ENCODE results near the gene KIF5A.
A peak's percentile ranks its signal among the peaks of the same experiment; 100 is the strongest.

Gene KIF5A

DNA sequence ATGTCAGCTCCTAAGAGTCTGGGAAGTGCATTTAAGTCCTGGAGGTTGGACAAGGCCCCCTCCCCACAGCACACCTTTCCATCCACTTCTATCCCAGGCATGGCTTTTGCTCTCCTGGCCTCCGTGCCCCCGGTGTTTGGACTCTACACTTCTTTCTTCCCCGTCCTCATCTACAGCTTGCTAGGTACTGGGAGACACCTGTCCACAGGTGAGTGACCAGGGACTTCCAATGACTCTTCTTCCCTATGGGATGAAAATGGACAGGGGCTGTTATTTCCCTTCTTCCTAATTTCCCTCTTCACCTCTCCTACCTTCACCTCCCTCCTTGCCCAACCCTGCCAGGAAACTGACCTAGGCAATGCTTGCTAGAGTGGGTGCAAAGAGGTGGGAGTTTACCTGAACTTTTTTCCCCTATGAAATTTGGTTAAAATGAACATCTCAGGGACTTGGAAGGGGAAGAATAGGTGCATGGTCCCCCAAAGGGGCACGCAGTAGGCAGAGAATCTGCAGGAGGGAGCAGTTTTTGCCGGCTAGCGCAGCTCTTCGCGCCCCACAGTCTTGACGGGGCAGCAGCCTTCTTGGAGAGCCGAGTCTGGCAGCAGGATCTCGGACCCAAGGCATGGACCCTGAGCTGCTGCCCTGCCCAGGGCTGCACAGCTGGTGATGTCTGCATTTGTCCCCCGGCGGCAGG, 70.5 kb downstream of the KIF5A start:
- DNase-seq (ENCODE audit: low spot score), result no peak

DNA sequence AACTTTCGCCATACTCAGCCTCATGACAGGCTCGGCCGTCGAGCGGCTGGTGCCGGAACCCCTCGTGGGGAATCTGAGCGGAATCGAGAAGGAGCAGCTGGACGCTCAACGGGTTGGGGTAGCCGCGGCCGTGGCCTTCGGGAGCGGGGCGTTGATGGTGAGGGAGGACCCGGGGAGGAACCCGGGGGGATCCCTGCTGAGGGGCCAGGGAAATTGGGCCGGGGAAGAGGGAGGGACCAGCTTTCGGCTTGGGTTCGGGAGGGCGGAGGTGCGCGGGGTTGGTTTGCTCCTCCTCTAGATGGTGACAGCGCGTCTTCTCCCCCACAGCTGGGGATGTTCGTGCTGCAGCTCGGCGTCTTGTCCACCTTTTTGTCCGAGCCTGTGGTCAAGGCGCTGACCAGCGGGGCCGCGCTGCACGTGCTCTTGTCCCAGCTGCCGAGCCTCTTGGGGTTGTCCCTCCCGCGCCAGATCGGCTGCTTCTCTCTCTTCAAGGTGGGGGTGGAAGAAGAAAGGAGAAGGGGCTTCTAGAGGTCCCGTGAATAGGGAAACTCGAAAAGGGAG, 71.2 kb downstream of the KIF5A start:
- DNase-seq (ENCODE audit: low spot score), result no peak

DNA sequence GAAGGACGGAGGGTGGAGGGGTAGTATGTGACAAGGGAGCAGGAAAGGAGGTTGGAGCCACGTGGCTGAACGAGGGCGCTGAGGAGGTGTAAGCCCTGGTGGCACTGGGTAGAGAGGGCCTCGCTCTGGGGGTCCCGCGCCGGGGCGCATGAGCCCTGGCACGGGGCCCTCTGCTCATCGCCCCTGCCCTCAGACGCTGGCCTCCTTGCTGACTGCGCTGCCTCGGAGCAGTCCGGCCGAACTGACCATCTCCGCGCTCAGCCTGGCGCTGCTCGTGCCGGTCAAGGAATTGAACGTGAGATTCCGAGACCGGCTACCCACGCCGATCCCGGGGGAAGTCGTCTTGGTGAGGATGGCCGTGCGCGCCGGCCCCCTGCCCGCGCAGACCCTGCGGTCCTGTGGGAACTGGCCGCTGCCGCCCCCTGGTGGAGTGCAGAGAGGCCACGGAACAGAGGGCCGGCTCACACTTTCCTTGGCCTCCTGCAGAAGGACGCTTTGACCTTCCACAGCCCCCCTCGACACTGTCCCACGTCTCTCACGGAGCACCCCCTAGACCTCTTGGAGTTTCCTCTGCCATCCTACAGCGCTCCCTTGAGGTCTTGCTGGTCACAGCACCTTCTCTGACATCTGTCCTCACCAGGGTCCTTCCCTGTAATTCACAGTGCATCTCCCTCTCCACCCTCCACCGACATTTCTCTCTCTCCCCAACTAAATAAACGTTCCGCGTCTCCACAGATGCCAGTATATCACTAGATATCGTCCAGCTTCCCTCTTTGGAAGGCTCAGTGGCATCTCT, 71.9 kb downstream of the KIF5A start:
- peak; percentile 46 for DNase-seq (ENCODE audit: low spot score)

DNA sequence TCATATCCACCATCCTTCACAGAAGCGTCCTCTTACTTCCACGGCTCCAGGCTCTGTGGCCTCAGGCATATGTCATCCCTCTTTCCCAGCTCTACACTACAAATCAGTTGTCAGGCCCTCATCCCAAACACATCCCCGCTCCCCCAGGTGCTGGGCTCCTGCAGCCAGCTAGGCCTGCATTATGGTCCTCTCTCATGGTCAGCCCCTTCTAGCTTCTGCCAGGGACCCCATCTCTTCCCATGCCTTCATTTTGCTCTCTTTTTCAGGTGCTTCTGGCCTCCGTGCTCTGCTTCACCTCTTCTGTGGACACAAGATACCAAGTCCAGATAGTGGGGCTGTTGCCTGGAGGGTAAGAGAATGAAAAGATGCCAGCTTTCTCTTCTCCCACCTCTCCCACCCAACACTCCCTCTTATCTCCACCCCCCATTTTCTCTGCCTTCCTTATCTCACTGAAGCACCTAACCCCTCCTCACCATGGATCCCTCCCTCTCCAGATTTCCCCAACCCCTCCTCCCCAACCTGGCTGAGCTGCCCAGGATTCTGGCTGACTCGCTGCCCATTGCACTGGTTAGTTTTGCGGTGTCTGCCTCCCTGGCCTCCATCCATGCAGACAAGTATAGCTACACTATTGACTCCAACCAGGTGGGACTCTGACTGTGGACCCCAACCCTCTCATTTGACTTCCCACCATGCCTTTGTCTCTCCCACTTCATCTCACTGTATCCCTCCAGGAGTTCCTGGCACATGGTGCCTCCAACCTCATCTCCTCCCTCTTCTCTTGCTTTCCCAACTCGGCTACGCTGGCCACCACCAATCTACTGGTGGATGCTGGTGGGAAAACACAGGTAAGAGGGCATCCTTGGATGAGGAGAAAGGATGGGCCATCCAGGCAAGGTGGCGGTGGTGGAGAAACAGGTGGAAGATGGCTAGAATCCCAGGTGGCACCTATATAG, 72.7 kb downstream of the KIF5A start:
- no peak for DNase-seq (ENCODE audit: low spot score)

GRCh38 chr12:57623385-57623784, 73.5 kb downstream of the KIF5A start:
- no peak for DNase-seq (ENCODE audit: low spot score)

DNA sequence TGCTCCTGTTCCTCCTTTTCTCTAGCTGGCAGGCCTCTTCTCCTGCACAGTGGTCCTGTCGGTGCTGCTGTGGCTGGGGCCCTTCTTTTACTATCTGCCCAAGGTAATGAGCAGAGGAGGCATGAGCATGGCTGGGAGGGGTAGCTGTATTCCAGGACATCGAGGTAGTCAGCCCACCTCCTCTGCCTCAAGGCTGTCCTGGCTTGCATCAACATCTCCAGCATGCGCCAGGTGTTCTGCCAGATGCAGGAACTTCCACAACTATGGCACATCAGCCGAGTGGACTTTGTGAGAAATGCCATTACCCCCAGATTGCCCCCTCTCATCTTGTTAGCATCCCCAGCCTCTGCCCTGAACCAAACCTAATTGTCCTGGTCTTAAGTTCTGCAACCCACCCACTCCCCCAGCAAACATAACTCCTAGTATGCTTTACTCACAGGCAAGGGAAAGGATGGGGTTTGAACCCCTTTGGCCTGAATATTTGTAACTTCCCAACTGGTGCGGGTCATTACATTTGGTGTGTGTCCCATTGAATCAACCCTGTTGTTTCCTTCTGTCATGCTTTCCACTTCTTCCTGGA, 74.1 kb downstream of the KIF5A start:
- no peak for DNase-seq (ENCODE audit: low spot score)

DNA sequence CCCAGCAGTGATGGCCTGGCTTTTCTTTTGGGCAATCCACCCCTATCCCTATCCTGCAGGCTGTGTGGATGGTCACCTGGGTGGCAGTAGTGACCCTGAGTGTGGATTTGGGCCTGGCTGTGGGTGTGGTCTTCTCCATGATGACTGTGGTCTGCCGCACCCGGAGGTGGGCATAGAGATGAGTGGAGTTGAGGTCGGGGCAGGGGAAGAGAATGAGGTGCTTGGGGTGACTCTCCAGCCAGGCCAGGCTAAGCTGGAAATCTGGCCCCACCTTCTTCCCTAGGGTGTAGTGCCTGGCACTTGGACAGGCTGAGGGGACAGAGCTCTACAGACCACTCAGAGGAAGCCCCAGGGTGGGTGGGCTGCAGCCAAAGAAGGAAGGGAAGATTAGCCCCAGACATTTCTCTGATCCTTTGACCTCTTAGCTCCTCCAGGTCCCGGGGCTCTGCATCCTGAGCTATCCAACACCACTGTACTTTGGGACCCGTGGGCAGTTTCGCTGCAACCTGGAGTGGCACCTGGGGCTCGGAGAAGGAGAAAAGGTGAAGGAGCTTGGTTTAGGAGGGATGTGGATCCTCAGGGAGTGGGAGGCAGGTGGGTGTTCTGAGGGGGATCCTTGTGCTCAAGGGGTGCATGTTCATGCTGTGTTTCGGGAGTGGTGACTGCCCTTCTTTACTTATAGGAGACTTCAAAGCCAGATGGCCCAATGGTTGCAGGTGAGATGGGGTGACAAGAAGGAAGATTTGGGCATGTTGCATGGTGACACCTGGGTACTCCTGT, 74.8 kb downstream of the KIF5A start:
- DNase-seq (ENCODE audit: low spot score), result no peak

DNA sequence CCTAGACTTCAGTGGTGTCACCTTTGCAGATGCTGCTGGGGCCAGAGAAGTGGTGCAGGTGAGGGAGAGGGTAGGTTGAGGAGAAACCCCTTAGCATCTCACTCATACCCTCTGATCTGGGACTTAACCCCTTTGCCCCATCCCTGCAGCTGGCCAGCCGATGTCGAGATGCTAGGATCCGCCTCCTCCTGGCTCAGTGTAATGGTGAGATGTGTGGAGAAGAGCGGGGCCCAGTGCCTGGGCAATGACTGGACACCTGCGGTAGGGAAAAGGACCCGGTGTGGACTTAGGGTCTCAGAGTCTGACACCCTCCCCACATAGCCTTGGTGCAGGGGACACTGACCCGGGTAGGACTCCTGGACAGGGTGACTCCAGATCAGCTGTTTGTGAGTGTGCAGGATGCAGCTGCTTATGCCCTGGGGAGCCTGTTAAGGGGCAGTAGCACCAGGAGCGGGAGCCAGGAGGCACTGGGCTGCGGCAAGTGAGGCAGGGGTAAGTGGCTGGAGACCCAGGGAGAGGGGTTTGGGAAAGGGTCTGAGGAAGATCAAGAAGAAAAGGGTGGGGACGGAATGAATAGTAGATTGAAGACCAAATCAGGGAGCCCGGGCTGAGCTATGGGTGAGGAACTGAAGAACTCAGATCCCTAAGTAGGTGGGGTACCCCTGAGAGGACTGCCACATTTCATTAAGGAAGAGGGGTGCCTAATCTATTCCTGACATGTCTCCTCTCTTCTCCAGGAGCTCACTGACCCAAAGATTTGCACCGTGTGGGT, 75.6 kb downstream of the KIF5A start:
- DNase-seq (ENCODE audit: low spot score), result no peak

- DNase-seq (ENCODE audit: low spot score), result no peak
These were observed 76.5 kb downstream of the KIF5A start for GRCh38 chr12:57626111-57626920.

DNA sequence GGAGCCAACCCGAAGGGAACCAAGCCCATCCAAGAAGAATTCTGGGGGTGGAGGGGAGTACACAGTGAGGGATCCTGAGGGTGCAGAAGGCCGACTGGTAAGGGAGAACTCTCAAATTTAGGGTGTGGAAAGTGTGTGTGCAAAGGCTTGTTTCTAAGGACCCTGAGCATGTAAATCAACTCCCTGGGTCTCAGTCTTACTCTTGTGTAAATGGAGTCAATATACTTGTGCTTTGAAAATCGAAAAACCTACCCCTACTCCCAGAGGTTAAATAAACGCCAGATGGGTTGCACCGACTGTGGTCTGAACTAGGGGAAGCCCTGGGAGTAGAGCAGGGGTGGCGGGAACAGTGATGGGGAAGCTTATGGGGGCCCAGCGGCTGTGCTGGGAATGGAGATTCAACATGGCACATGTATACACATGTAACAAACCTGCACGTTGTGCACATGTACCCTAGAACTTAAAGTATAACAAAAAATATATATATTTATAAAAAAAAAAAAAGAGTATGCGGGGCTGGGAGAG, 77.1 kb downstream of the KIF5A start:
- DNase-seq (ENCODE audit: low spot score), result no peak

GRCh38 chr12:57627501-57628279, 77.8 kb downstream of the KIF5A start:
- no peak for DNase-seq (ENCODE audit: low spot score)

DNA sequence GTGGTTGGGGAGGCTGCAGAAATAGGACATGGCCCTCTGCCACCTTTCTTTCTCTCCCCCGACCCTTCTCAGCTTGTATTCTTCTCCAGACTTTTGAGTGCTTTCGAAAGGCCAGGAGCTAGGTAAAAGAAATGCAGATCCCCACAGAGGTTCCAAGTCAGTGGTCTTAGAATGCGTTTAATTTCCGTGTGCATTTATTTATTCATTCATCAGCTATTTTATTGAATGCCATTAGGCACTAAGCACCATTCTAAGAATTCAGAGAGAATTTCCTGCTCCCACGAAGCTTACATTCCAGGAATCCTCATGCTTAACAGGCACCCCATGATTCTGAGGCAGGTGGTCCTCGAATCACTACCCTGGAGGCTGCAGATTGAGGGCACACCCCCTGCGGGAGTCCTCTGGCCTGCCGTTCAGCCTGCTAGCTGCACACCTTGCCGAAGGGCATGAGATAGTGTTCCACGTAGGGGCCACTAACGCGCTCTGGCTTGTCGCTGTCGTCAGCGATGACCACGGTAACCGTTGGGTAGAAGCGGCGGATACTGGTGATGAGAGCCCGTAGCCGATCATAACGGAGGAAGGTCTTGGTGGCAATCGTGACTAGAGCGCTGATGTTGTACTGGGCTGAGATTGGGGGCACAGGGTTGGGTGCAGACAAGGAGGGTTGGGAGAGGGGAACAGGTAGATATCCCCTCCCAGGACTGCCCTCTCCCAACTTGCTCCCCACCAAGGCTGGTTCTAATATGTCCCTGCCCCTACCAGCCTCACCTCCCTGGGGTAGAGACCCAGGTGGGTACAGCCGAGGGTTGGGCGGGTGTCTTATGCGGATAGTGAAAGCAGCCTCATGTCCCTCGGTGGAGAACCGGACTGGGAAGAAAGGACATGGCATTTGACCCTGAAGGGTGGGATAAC, 78.7 kb downstream of the KIF5A start:
- no peak for DNase-seq (ENCODE audit: low spot score)

GRCh38 chr12:57629897-57630471, 80.1 kb downstream of the KIF5A start:
- DNase-seq (ENCODE audit: low spot score), result no peak

DNA sequence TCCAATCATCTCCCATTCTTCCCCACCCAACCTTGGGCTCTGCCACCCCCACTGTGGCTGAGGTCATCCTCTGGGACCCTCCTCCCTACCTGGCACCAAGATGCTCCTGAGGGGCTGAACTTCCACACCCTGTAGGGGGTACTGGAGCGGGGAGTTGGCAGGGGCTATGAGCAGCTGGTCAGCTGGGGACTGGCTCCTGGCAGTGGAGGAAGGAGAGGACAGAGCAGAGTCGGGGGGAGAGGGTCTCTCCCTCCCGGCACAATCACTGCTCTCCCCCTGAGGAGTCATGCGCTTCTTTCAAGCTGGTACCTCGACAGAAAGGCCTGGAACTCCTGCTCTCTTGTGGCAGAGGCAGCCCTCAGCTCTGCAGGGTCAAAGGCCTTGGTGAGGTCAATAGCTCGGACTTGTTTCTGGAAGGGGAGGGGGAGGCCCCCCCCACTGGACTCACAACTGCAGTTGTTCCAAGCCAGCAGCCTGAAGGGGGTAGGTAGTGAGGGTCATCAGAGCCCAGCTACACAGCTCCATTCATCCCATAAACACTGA, 81.1 kb downstream of the KIF5A start:
- DNase-seq (ENCODE audit: low spot score), result no peak

GRCh38 chr12:57631566-57632072, 81.8 kb downstream of the KIF5A start:
- no peak for DNase-seq (ENCODE audit: low spot score)
